K562 (cell line): ENCODE measurements around the gene CYP46A1. TPM values are rescaled to one million over a fixed set of nuclear protein-coding genes. Genes with fewer than 3 reads are reported as not detected.

Experiments used
- ATAC-seq: fragments of 200-7000 bp; cut with Tn5 transposase; 3 replicates; pipeline ENCODE4 v1.9.1; 2020; ENCODE audit warnings: moderate library complexity
- BruUV-seq: library from RNA; stranded (reverse); fragments of 400-500 nt; replicated peaks from 2 replicates; lab custom pipeline; 2021; lab: Mats Ljungman, UMichigan
- CTCF ChIA-PET: fragments of 300-600 bp; formaldehyde crosslinking; extraction: SDS; loops from one replicate; lab custom pipeline; 2021; ENCODE audit warnings: low intra/inter-chr PET ratio; lab: Yijun Ruan, JAX
- POLR2A ChIA-PET: fragments of 300-600, 350-650 bp; sonication (Branson Sonifier 250); formaldehyde crosslinking; extraction: SDS; loops from one replicate; lab custom pipeline; 2021; ENCODE audit warnings: antibody characterized with exemption, inconsistent platforms; lab: Yijun Ruan, JAX
- DNase-seq, 4 experiments: peaks; one replicate each; pipeline versions ENCODE4 v3.0.0 to v3.0.0-alpha.2; 2011 to 2018; ENCODE audit warnings: low spot score in 3 of 4, mixed read lengths in 3 of 4; ENCODE audit errors: extremely low read depth in 1 of 4
- FAIRE-seq: peaks from 2 replicates; lab custom pipeline; 2011; peaks lifted over from hg19 to GRCh38; lab: Jason Lieb, UNC
- H2AFZ ChIP-seq: 2 replicates; pipeline ENCODE4 v1.6.0; 2011; ENCODE audit warnings: low read depth, low read length, control low read depth, inconsistent platforms
- H3K27ac ChIP-seq: fragments of 200-600 bp; 3 replicates; pipeline ENCODE4 v1.8.0; 2011; ENCODE audit warnings: low read depth, mild to moderate bottlenecking, control low read depth, inconsistent platforms, low read length, moderate library complexity, mixed read lengths; ENCODE audit errors: extremely low read depth
- H3K27me3 ChIP-seq, 2 experiments: fragments of 300-600 bp in 1 of 2; 2 replicates in 1 of 2; 3 replicates in 1 of 2; pipeline versions ENCODE4 v1.6.0 to v1.8.0; 2011; ENCODE audit warnings: inconsistent platforms in 2 of 2, low read length in 2 of 2, mild to moderate bottlenecking in 1 of 2, mixed read lengths in 1 of 2, moderate library complexity in 1 of 2; ENCODE audit not compliant: control insufficient read depth in 2 of 2, insufficient read depth in 2 of 2
- H3K36me3 ChIP-seq: fragments of 300-600 bp; 3 replicates; pipeline ENCODE4 v1.8.0; 2011; ENCODE audit warnings: mild to moderate bottlenecking, low read length, inconsistent platforms; ENCODE audit not compliant: control insufficient read depth, insufficient read depth
- H3K4me1 ChIP-seq, 2 experiments: fragments of 200-600 bp in 1 of 2; replicated peaks in 1 of 2; 2 replicates in 1 of 2; 3 replicates in 1 of 2; pipeline versions ENCODE4 v1.5.1 to v1.8.0; 2011; ENCODE audit warnings: inconsistent platforms in 2 of 2, low read length in 2 of 2, mild to moderate bottlenecking in 1 of 2, mixed read lengths in 1 of 2, moderate library complexity in 1 of 2; ENCODE audit not compliant: control insufficient read depth in 2 of 2, insufficient read depth in 2 of 2
- H3K4me2 ChIP-seq: 2 replicates; pipeline ENCODE4 v1.6.1; 2011; ENCODE audit warnings: low read length, control low read depth, inconsistent platforms, mixed read lengths; ENCODE audit not compliant: insufficient read depth
- H3K4me3 ChIP-seq: fragments of 200-600 bp; sonication (generic), shearing (Covaris generic); 2 replicates; pipeline ENCODE4 v1.5.1; 2016; ENCODE audit warnings: control low read depth, inconsistent platforms
- H3K79me2 ChIP-seq: fragments of 200-600 bp; 3 replicates; pipeline ENCODE4 v1.8.0; 2011; ENCODE audit warnings: low read length, inconsistent platforms; ENCODE audit not compliant: control insufficient read depth, insufficient read depth
- H3K9ac ChIP-seq, 2 experiments: 2 replicates each; pipeline versions ENCODE4 v1.6.0 to v1.6.1; 2011; ENCODE audit warnings: low read depth in 2 of 2, low read length in 2 of 2, control low read depth in 1 of 2, inconsistent platforms in 1 of 2, mild to moderate bottlenecking in 1 of 2, mixed read lengths in 1 of 2; ENCODE audit not compliant: insufficient read depth in 1 of 2
- H3K9me1 ChIP-seq: one replicate; pipeline ENCODE4 v1.6.0; 2011; ENCODE audit warnings: inconsistent platforms, mild to moderate bottlenecking, low read length, moderate library complexity; ENCODE audit not compliant: control insufficient read depth, insufficient read depth
- H3K9me3 ChIP-seq: replicated peaks from 2 replicates; pipeline ENCODE4 v1.5.1; 2011; ENCODE audit warnings: low read depth, low read length, inconsistent platforms; ENCODE audit not compliant: control insufficient read depth, insufficient read depth
- H4K20me1 ChIP-seq: replicated peaks from 2 replicates; pipeline ENCODE4 v1.6.1; 2011; ENCODE audit warnings: low read length, inconsistent platforms, mixed read lengths; ENCODE audit not compliant: control insufficient read depth, insufficient read depth
- ARID1B ChIP-seq: fragments of 450-650 bp; IDR thresholded peaks from 2 replicates; pipeline ENCODE4 v1.6.1; 2016; ENCODE audit warnings: antibody characterized with exemption, mild to moderate bottlenecking, inconsistent platforms
- KLF1 ChIP-seq: fragments of 450-650 bp; IDR thresholded peaks from 2 replicates; pipeline ENCODE4 v1.6.1; 2016; ENCODE audit warnings: missing genetic modification characterization, missing compliant biosample characterization
- MEIS2 ChIP-seq: fragments of 450-650 bp; IDR thresholded peaks from 2 replicates; pipeline ENCODE4 v1.6.1; 2014; ENCODE audit warnings: mild to moderate bottlenecking; ENCODE audit not compliant: partially characterized antibody
- MYC ChIP-seq, 2 experiments: fragments of 250-450 bp in 1 of 2; sonication (Bioruptor Pico) in 1 of 2; IDR thresholded peaks; 2 replicates each; pipeline versions ENCODE4 v1.5.1 to v1.6.1; 2012 to 2021; ENCODE audit warnings: low read depth in 2 of 2, borderline replicate concordance in 1 of 2, improper control_type of control experiment in 1 of 2, low read length in 1 of 2, mild to moderate bottlenecking in 1 of 2, moderate library complexity in 1 of 2
- RCOR1 ChIP-seq, 2 experiments: IDR thresholded peaks; 2 replicates each; pipeline ENCODE4 v1.6.1; 2012; ENCODE audit warnings: low read depth in 2 of 2, low read length in 2 of 2, borderline replicate concordance in 1 of 2, improper control_type of control experiment in 1 of 2
- SMARCB1 ChIP-seq: IDR thresholded peaks from 2 replicates; pipeline ENCODE4 v1.6.1; 2011; ENCODE audit warnings: improper control_type of control experiment, low read depth; ENCODE audit not compliant: insufficient read length
- TAL1 ChIP-seq: fragments of 450-650 bp; IDR thresholded peaks from 2 replicates; pipeline ENCODE4 v1.6.1; 2016; ENCODE audit warnings: mild to moderate bottlenecking
- TCF3 ChIP-seq: sonication (generic); formaldehyde crosslinking; IDR thresholded peaks from 2 replicates; pipeline ENCODE4 v1.4.0; 2020; ENCODE audit warnings: mild to moderate bottlenecking, missing genetic modification reagents
- ZNF41 ChIP-seq: fragments of 250-450 bp; sonication (Bioruptor Pico); conservative IDR thresholded peaks from 2 replicates; pipeline ENCODE4 v1.4.0; 2020; ENCODE audit warnings: mild to moderate bottlenecking
- ZNF76 ChIP-seq: fragments of 250-450 bp; sonication (Bioruptor Pico); IDR thresholded peaks from 2 replicates; pipeline ENCODE4 v1.4.0; 2020; ENCODE audit warnings: mild to moderate bottlenecking, moderate library complexity, borderline replicate concordance
- WGBS: fragments of 100-300 bp; shearing (Covaris generic); methylation state at CpG from one replicate; pipeline ENCODE4 v1.1.6; 2016; ENCODE audit warnings: low coverage, mixed read lengths; ENCODE audit not compliant: insufficient coverage; ENCODE audit errors: missing lambda C conversion rate; 5-methylcytosine and 5-hydroxymethylcytosine counted together
- in situ Hi-C: fragments of 300-500 bp; cut with MboI; formaldehyde crosslinking; loops from 4 replicates; pipeline ENCODE4 v1.15.0; 2018; ENCODE audit warnings: inconsistent platforms, mixed read lengths
- intact Hi-C: fragments of 100-400 bp; cut with micrococcal nuclease; formaldehyde crosslinking; loops from 2 replicates; pipeline ENCODE4 v1.14.2; 2022
- polyA plus RNA-seq, 8 experiments: library from polyadenylated mRNA; depleted of rRNA in 4 of 8; stranded (reverse) in 5 of 8; unstranded in 3 of 8; fragments of >200 nt; fragmentation: Nextera tagmentation in 2 of 8; fragmentation: Illumina TruSeq in 1 of 8; extraction: Ambion mirVana in 2 of 8; extraction: Trizol in 1 of 8; gene quantifications; 2 replicates each; pipeline versions ENCODE4 v1.2.1 to v1.2.3, GENCODE V29; 2011 to 2014; ENCODE audit warnings: inconsistent platforms in 1 of 8, missing spikeins in 1 of 8
- total RNA-seq, 7 experiments: library from RNA; depleted of rRNA in 6 of 7; stranded (reverse); fragments of >200 nt in 6 of 7; fragmentation: Illumina TruSeq in 2 of 7; extraction: Trizol in 2 of 7; gene quantifications; 2 replicates each; pipeline versions ENCODE4 v1.2.1 to v1.2.3, GENCODE V29; 2011 to 2021; ENCODE audit warnings: low replicate concordance in 1 of 7
- TF ChIP-seq, protein P1 (sequence below): sonication (generic); formaldehyde crosslinking; IDR thresholded peaks from 2 replicates; pipeline ENCODE4 v1.8.1; 2023; ENCODE audit warnings: mild to moderate bottlenecking, missing genetic modification reagents, moderate library complexity
- TF ChIP-seq, protein P2 (sequence below): sonication (generic); formaldehyde crosslinking; IDR thresholded peaks from 2 replicates; pipeline ENCODE4 v1.9.0; 2022; ENCODE audit warnings: mild to moderate bottlenecking, missing genetic modification reagents
- TF ChIP-seq, protein P3 (sequence below): fragments of 250-450 bp; sonication (Bioruptor Pico); IDR thresholded peaks from 2 replicates; pipeline ENCODE4 v1.5.0; 2022; ENCODE audit warnings: mild to moderate bottlenecking

CYP46A1 gene
- total and polyA plus RNA-seq, 9 of the 15 experiments (the other 6 are each of a cell fraction or from before 2014, with no cell fraction given) = not detected

DNA sequence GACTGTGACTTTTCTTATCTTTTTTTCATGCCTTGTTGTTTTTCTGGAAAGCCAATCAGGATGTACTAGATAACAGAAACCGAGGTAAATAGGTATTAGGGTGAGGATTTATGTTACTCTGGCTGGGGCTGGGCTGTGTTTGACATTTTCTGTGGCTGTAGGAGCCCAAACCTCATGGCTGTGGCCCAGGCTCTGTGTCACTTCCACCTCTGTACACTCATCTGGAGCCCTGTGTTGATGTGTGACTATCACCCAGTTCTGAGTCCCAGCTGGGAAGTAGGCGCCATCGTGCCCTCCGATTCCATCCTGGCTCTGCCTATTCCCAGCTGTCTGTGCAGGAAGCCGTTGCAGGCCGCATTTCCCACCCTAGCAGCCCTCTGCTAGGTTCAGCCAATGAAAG is 40.8 kb upstream of the CYP46A1 start:
- no peak overlapping the region for H2AFZ ChIP-seq
- H3K27ac ChIP-seq = no peak overlapping the region
- H3K4me2 ChIP-seq = no peak overlapping the region
- no TSS peak for BruUV-seq
- ATAC-seq (peak; percentile 58), DNase-seq (peak in 1 of 4 experiments; percentile 16), FAIRE-seq (no peak)
- H3K27me3 ChIP-seq = peaks cover 0 to 44% of the 10 kb centered on the region in 2 experiments; a peak in 2 of 5 replicates
- H3K79me2 ChIP-seq = no peaks in the 10 kb centered on the region
- no peaks in the 10 kb centered on the region for H3K9me3 ChIP-seq
- ChIA-PET CTCF (no interaction called here), POLR2A (no interaction called here)
- H4K20me1 ChIP-seq = peaks cover 7% of the 10 kb centered on the region; the same call in 1 of the 2 replicates
- H3K4me1 ChIP-seq = peaks cover 0 to 7% of the 10 kb centered on the region in 2 experiments; a peak in 3 of 5 replicates
- H3K9me1 ChIP-seq = no peaks in the 10 kb centered on the region
- intact Hi-C loops = no loop called here
- WGBS = 19% methylated on average over 5 of the region's 6 CpGs
- peak overlapping the region in 1 of 2 experiments; percentile 68; a peak in 2 of 4 replicates for H3K9ac ChIP-seq
- H3K4me3 ChIP-seq = no peak overlapping the region
- no peaks in the 10 kb centered on the region for H3K36me3 ChIP-seq
- in situ Hi-C loops = no loop called here
- TF ChIP-seq ARID1B (0 out of 2 replicates have a peak, but pooled peaks have one; percentile 14), TCF3 (CRISPR knock-in tag) (peak; percentile 21; the same call in 1 of the 2 replicates), KLF1 (tag) (no peak), ZNF76 (CRISPR knock-in tag) (no peak), RCOR1 (IDR thresholded peaks at IDR 0.05; ENCODE audit: borderline replicate concordance in 1 of 2, low read depth in 2 of 2, low read length in 2 of 2) (no peak), MYC (IDR thresholded peaks at IDR 0.05; ENCODE audit: low read depth, low read length) (no peak), MYC (CRISPR knock-in tag; IDR thresholded peaks at IDR 0.05; ENCODE audit: borderline replicate concordance, low read depth) (no peak), TAL1 (0 out of 2 replicates have a peak, but pooled peaks have one; percentile 7), ZNF41 (CRISPR knock-in tag) (no peak), SMARCB1 (no peak), MEIS2 (peak; percentile 38)
- TF ChIP-seq, protein P1, sequence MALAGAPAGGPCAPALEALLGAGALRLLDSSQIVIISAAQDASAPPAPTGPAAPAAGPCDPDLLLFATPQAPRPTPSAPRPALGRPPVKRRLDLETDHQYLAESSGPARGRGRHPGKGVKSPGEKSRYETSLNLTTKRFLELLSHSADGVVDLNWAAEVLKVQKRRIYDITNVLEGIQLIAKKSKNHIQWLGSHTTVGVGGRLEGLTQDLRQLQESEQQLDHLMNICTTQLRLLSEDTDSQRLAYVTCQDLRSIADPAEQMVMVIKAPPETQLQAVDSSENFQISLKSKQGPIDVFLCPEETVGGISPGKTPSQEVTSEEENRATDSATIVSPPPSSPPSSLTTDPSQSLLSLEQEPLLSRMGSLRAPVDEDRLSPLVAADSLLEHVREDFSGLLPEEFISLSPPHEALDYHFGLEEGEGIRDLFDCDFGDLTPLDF (CRISPR knock-in tag) = no peak
- TF ChIP-seq, protein P2, sequence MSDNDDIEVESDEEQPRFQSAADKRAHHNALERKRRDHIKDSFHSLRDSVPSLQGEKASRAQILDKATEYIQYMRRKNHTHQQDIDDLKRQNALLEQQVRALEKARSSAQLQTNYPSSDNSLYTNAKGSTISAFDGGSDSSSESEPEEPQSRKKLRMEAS (CRISPR knock-in tag) = no peak
- TF ChIP-seq, protein P3, sequence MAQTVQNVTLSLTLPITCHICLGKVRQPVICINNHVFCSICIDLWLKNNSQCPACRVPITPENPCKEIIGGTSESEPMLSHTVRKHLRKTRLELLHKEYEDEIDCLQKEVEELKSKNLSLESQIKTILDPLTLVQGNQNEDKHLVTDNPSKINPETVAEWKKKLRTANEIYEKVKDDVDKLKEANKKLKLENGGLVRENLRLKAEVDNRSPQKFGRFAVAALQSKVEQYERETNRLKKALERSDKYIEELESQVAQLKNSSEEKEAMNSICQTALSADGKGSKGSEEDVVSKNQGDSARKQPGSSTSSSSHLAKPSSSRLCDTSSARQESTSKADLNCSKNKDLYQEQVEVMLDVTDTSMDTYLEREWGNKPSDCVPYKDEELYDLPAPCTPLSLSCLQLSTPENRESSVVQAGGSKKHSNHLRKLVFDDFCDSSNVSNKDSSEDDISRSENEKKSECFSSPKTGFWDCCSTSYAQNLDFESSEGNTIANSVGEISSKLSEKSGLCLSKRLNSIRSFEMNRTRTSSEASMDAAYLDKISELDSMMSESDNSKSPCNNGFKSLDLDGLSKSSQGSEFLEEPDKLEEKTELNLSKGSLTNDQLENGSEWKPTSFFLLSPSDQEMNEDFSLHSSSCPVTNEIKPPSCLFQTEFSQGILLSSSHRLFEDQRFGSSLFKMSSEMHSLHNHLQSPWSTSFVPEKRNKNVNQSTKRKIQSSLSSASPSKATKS = no peak
